Sigmoid colon (tissue), 3 donors: Measurements from ENCODE around the gene RSAD1.

Experiments
- POLR2A ChIP-seq, 2 donors: fragments of 450-650 bp; IDR thresholded peaks; one replicate each; pipeline ENCODE4 v1.6.1; 2016; ENCODE audit warnings: antibody characterized with exemption in 2 of 2, mild to moderate bottlenecking in 2 of 2, moderate library complexity in 2 of 2
- TF ChIP-seq, protein P1 (sequence below), 4 experiments: fragments of 450-650 bp in 3 of 4; fragments of 200-600 bp in 1 of 4; IDR thresholded peaks; one replicate each; pipeline ENCODE4 v1.5.1; 2016 to 2019; ENCODE audit warnings: antibody characterized with exemption in 4 of 4, mild to moderate bottlenecking in 3 of 4, moderate library complexity in 2 of 4

DNA sequence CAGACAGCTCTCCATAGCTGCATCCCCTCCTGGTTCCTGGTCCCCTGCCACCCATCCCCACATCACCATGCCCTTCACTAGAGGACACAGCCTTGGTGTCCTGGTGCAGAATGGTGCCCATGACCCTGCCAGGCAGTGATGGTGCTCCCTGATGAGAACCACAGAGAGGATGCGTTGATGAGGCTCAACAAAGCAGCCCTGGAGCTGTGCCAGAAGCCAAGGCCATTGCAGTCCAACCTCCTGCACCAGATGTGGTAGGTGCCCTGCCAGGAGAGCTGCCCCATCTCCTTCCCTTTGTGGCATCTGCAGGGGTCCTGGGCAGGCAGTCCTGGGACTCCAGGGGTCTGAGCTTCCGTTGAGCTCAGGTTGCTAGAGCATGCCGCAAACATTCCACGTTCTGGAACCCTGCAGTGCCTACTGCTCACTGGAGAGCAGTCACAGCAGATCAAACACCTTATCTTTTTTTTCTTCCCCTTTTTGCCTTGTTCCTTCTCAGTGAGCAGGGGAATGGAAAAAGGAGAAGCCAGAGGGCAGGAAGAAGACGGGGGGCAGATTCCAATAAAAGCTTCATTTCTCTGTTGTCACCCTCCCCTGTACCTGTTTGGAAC, 48.6 kb downstream of the RSAD1 start:
- TF ChIP-seq POLR2A (IDR thresholded peaks at IDR 0.05) = no peak
- TF ChIP-seq, protein P1, sequence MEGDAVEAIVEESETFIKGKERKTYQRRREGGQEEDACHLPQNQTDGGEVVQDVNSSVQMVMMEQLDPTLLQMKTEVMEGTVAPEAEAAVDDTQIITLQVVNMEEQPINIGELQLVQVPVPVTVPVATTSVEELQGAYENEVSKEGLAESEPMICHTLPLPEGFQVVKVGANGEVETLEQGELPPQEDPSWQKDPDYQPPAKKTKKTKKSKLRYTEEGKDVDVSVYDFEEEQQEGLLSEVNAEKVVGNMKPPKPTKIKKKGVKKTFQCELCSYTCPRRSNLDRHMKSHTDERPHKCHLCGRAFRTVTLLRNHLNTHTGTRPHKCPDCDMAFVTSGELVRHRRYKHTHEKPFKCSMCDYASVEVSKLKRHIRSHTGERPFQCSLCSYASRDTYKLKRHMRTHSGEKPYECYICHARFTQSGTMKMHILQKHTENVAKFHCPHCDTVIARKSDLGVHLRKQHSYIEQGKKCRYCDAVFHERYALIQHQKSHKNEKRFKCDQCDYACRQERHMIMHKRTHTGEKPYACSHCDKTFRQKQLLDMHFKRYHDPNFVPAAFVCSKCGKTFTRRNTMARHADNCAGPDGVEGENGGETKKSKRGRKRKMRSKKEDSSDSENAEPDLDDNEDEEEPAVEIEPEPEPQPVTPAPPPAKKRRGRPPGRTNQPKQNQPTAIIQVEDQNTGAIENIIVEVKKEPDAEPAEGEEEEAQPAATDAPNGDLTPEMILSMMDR (IDR thresholded peaks at IDR 0.05) = no peak
